NCI-H1694 (cell line): ENCODE results near the gene F8.
"Not testable (repeated sequence)": the region's sequence is repeated elsewhere in the genome, so short reads cannot be mapped to it uniquely, and the experiment has no call there.

Experiments used
- DNase-seq: peaks from one replicate; lab custom pipeline; 2025; lab: John Stamatoyannopoulos, UW

F8 gene

DNA sequence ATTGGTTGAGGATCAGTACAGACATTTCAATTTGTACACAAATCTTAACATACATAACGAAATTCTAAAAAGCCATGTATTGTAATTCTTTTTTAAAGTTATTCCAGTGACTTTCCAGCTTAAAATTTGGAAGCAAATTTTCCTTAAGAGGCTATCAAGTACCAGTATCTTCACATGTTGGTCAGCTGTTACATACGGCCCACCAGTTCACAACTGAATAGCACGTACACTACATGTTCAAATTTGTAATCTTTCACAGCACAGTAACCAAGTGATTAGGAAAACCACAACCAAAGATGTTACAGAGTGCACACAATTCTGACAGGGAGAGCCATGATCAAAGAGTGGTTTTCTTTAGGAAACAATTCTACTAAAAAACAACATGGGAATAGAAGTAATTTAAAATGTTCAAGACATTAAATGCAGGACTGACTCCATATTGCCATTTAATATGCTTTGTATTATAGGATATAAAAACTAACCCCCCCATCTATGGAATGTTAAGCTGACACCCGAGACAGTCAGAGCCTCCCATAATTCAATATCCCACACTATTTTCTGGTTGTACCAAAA, 206.1 kb downstream of the F8 start:
- not testable (repeated sequence) for DNase-seq

- DNase-seq, result no peak
Measured at GRCh38 chrX:154815274-154815818, 207.2 kb downstream of the F8 start.

DNA sequence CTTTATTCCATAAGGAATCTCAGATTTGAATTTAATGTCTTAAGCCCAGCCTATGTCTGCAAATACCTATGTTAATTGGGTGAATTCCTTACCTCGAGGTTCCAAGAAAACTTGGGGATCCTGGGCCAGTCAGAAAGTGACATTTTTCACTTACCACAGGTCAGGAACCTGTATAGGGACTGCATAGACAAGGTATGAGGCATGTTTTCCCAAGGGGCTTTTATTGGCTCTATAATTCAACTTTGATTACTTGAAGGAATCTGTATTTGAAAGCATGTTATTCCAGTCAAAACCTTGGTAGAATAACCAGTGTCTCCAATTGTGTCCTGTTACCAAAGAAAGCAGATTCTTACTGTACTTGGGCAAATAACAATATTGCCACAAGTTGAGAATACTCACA, 208.7 kb downstream of the F8 start:
- no peak for DNase-seq

GRCh38 chrX:154812341-154813101, 210.0 kb downstream of the F8 start:
- DNase-seq, result no peak

DNA sequence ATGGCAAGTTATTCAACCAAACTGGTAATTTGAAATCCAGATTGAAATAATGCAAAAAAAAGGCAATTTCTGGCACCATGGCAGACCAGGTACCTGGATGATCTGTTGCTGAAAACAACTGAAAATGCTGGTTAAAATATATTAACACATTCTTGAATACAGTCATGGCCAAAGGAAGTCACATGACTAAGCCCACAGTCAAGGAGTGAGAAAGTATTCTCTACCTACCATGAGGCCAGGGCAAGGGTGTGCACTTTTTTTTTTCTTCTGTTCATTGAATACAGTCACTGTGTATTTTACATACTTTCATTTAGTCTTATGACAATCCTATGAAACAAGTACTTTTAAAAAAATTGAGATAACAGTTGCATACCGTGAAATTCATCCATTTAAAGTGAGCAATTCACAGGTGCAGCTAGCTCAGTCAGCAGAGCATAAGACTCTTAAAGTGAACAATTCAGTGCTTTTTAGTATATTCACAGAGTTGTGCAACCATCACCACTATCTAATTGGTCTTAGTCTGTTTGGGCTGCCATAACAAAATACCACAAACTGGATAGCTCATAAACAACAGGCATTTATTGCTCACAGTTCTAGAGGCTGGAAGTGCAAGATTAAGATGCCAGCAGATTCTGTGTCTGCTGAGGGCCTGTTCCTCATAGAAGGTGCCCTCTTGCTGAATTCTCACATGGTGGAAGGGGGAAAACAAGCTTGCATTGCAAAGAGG, 212.4 kb downstream of the F8 start:
- DNase-seq, result no peak

- DNase-seq, result no peak
Measured at GRCh38 chrX:154806837-154807501, 215.6 kb downstream of the F8 start.

DNA sequence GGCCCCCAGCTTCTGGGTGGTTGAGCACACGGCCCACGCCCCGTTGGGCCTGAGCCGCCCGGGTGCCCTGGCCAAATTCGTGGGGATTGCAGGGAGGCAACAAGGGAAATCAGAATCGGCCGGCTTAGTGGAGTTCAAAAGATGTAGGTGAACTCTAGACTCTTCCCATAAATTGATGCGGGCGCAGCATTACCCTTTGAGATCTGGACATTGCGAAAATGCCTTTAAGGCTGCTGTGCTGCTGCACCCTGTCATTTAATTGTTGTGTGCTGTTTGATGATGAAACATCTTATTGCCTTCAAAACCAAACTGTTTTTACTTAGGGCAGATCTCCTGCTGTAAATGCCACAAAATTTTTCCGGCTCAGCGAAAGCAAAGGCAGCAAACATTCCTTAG, 216.8 kb downstream of the F8 start:
- DNase-seq, result no peak

DNA sequence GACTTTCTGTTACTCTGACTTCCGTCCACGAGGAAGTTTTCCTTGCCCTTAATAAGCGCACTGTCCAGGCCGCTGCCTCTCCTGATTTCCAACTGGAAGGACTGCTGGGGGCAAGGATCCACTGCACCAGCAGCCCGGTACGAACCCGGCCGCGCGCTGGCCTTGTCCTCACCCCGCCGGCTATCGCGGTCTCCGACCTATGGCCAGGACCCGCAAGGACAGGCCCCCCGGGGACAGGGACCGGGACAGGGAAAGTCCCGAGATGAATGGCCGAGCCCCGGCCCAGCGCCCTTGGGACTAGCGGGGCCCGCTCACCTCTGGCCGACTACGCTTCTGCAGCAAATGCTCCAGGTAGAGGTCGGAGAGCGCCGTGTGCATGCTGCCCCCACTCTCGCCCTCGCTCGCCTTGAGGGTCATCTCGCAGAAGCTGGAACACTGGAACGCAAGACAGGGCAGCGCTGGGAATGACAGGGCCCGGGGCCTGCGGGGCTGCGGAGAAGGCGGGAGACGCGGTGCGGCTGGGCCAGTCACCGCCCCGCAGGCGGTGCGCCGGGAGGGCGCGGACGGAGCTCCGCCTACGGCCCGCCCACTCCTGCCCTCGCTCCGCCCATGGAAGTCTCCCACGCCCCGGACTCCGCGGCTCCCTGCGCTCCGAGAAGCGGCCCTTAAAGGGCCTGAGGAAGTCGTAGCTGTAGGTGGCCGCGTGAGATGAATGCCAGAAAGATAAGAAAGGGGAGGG, 217.4 kb downstream of the F8 start, which contains the start of gene MPP1:
Gene MPP1, minus strand, starts transcription at position 529 of the 739 bp plus-strand sequence. Its CDS starts 112 bp downstream, at position 417.
- peak; percentile 36 for DNase-seq

DNA sequence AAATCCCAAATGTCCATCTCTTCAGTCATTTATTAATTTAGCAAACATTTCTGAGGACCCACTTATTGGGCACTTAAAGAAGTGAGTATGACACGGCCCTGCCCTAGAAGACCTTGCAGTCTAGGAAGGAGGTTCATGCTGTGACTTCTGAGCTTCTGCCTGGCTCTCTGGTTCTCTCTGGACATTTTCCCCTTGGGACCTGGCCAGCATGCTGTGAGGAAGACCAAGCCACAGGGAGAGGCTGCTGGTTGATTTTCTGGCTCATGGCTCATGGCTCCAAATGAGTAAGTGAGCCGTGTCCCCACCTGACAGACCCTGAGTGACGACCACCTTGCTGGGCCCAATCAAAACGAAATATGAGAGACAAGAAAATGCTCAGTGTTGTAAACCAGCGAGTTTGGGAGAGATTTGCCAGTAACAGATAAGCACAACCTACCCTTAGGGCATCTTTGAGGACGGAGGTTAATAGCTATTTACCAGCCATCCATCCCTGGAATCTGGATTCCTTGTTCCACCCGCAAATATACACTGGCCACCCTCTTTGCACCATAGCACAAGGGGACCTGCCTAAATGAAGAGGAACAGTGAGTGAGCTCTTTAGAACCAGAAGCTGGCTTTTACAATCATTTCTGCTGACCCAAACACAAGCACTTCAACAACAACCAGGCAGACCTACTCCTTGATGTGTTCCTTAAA, 218.1 kb downstream of the F8 start:
- DNase-seq, result no peak

- DNase-seq, result no peak
Measured at GRCh38 chrX:154802947-154803346, 219.6 kb downstream of the F8 start.

GRCh38 chrX:154800478-154801210, 221.9 kb downstream of the F8 start:
- no peak for DNase-seq

GRCh38 chrX:154799556-154800348, 222.8 kb downstream of the F8 start:
- no peak for DNase-seq

DNA sequence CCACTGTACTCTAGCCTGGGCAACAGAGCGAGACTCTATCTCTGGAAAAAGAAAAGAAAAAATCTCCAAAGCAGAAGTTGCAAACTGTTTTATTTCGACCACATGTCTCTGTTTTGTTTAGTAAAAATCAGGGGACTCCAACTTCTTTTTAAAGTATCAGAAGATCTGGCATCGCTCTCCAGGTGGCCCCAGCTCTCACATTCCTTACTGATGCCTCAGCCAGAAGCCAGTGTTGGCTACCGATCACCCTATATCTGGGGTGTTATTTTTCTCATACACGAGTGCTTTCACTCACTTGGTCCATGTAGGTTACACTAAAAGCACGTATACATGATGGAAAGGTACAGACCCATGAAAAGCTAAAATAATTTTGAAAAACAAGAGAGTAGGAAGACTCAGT, 225.5 kb downstream of the F8 start:
- no peak for DNase-seq

DNA sequence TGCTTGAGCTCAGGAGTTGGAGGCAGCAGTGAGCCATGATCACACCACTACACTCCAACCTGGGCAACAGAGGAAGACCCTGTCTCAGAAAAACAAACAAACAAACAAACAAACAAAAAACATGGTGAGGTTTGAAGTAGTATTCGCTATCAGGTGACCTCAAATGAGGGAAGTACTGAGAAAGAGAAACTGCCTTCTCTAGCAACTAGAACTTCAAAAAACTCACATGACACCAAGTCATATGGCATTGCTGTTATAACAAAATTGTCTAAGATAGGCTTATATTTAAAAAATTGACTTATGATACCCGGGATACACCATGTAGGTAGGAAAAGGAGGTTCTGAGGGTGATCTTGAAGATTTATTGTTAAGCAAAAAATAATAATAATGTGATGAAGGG, 227.5 kb downstream of the F8 start:
- DNase-seq, result no peak

GRCh38 chrX:154793084-154793795, 229.3 kb downstream of the F8 start:
- DNase-seq, result no peak

GRCh38 chrX:154791939-154792338, 230.6 kb downstream of the F8 start:
- DNase-seq, result no peak

GRCh38 chrX:154791467-154791866, 231.1 kb downstream of the F8 start:
- DNase-seq, result no peak
